ENCODE measurements around the gene HOXA9. TPM values are rescaled to one million over a fixed set of nuclear protein-coding genes. Genes with fewer than 3 reads are reported as not detected.

The HOXA9 gene
- total RNA-seq, 1 donor from 2014 or later, result 9.6 TPM

- DNase-seq, result no peak
These were observed 23.3 kb upstream of the HOXA9 start for GRCh38 chr7:27188386-27189294.

GRCh38 chr7:27187475-27188385 is 22.4 kb upstream of the HOXA9 start:
- DNase-seq, result no peak

GRCh38 chr7:27186668-27187474 is 21.5 kb upstream of the HOXA9 start:
- no peak for DNase-seq

GRCh38 chr7:27185854-27186667 is 20.7 kb upstream of the HOXA9 start:
- no peak for DNase-seq

GRCh38 chr7:27185013-27185853 is 19.9 kb upstream of the HOXA9 start, which contains the start of gene HOXA11:
Gene HOXA11 (minus strand): TSS chr7:27185232. CDS start chr7:27185144, 88 bp downstream.
- DNase-seq, result peak; percentile 92

GRCh38 chr7:27184337-27185012 is 19.1 kb upstream of the HOXA9 start:
- DNase-seq, result no peak

GRCh38 chr7:27183682-27184336 is 18.5 kb upstream of the HOXA9 start:
- peak; percentile 46 for DNase-seq

GRCh38 chr7:27182861-27183681 is 17.7 kb upstream of the HOXA9 start:
- no peak for DNase-seq

- DNase-seq, result no peak
These were observed 17.0 kb upstream of the HOXA9 start for GRCh38 chr7:27182285-27182841.

- DNase-seq, result no peak
These were observed 16.5 kb upstream of the HOXA9 start for GRCh38 chr7:27181795-27182275.

- DNase-seq, result no peak
These were observed 15.4 kb upstream of the HOXA9 start for GRCh38 chr7:27180431-27181420.

GRCh38 chr7:27179503-27180430 is 14.4 kb upstream of the HOXA9 start:
- DNase-seq, result peak; percentile 84

GRCh38 chr7:27179030-27179429 is 13.7 kb upstream of the HOXA9 start:
- DNase-seq, result peak; percentile 59

- no peak for DNase-seq
These were observed 13.0 kb upstream of the HOXA9 start for GRCh38 chr7:27178366-27178765.

GRCh38 chr7:27177795-27178320 is 12.5 kb upstream of the HOXA9 start:
- DNase-seq, result no peak
